Measurements from ENCODE around the gene NLGN1.

The NLGN1 gene

GRCh38 chr3:174310475-174310983 lies 913.0 kb downstream of the NLGN1 start:
- DNase-seq = no peak

DNA sequence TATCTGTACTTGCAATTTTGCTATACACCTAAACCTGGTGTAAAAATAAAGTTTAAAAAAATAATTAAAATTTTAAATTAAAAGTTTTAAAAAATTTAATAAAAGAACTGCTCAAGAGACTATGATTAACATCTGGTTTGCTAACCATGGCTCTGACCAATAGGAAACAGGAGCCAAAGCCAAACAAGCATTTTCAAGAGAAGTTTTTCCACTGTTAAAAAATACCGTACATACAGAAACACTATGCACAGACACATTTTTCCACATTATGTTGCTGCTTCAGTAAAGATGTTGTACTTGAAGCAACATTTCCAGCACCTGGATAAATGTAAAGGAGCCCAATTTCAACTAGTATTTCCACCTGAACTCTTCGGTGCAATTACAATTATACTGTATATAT lies 917.7 kb downstream of the NLGN1 start:
- no peak for DNase-seq

GRCh38 chr3:174317005-174317404 lies 919.5 kb downstream of the NLGN1 start:
- no peak for DNase-seq

DNA sequence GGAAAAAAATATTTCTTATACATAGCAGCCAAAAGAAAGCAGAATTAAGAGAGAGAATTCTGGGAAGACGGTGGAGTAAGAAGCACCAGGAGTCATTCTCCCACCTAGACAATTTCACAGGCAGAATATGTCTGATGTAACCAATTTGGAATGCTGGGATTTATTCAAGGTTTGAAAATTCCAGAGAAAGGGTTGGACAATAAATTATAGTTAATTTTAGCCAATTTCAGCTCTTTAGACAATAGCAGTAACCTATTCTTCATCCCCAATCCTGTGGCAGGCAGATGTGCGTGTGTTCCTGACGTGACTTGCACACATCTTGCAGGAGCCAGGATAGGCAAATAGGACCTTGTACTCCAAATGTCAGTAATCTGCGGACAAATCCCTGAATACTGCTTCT lies 920.6 kb downstream of the NLGN1 start:
- no peak for DNase-seq

DNA sequence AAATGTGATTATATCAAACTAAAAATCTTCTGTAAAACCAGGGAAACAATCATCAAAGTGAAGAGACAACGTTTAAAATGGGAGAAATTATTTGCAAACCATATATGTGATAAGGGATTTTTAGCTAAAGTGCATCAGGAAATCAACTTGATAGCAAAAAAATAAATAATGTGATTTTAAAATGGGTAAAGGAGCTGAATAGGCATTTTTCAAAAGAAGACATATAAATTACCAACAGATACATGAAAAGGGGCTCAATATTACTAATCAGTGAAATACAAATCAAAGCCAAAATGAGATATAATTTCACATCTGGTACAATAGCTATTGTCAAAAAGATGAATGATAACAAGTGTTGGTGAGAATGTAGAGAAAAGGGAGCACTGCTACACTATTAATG lies 924.0 kb downstream of the NLGN1 start:
- DNase-seq = no peak

- no peak for DNase-seq
Observed at GRCh38 chr3:174322789-174323188, 925.2 kb downstream of the NLGN1 start.

DNA sequence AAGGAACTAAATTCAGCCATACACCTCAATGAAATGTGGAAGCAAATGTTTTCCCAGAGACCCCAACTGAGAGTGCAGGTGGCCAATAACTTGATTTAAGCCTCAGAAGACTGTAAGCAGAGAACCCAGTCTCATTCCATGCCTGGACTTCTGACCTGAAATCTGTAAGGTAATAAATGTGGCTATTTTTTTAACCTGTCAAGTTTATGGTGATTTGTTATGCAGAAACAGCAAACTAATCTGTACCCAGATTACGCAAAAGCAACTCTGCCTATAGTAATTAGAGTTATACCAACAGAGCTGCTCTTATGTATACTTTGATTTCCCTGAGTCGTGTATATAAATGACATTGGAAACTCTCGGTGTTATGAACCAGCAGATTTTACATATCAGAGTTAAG lies 927.6 kb downstream of the NLGN1 start:
- DNase-seq = no peak

DNA sequence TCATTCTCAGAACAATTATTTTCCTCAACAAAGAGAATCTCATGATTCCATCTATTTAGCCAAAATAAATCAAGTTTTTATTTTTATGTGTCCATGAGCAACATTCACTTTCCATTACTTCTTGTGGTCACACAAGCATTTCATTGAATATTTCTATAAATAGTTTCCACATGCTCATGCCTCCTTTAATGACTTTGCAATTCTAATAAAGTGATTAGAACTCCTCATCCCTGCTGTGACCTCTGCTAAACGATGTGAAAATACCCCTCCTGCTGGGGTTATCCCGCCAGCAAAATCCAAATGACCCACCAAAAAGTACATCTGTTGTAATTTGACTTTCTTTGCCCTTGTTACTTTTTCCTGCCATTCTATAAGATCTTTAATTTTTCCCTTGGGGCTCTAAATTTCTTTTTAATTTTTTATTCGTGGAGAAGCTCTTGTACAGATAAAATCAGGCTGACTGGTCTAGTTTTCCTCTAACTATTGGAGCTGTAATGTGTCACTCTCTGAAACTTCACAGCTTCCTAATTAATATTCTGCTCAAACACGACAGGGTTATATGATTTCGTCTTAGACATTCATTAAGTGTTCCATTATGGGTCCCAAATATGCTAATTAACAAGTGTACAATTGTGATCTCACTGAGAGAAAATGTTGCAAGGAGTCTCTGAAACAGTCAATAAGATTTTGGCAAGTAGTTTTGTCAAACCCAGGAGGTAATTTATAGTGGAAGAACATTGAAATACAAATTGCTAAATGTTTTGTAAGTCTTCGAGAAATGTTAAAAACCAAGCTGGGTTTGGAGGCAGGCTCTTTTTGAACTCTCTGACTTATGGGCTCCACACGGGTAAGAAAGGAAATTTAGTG lies 928.5 kb downstream of the NLGN1 start:
- no peak for DNase-seq

DNA sequence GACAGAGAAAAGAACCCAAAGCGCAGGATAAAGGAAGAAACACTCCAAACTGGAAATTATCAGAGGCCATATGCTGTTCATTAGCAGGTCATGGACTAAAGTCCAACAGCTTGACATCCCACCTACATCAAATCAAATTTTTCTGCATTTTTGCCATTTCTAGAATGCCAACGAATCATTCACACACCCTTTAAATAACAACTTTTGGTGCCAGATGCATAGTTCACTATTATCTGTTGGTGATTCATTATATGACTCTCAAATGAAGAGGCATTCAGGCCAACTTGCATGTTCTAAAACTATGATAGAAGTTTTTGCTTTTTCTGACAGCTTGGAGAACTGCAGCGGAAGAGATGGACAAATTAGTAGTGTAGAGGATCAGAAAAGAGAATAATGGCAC lies 931.8 kb downstream of the NLGN1 start:
- DNase-seq = no peak

GRCh38 chr3:174330303-174330702 lies 932.8 kb downstream of the NLGN1 start:
- DNase-seq = no peak

DNA sequence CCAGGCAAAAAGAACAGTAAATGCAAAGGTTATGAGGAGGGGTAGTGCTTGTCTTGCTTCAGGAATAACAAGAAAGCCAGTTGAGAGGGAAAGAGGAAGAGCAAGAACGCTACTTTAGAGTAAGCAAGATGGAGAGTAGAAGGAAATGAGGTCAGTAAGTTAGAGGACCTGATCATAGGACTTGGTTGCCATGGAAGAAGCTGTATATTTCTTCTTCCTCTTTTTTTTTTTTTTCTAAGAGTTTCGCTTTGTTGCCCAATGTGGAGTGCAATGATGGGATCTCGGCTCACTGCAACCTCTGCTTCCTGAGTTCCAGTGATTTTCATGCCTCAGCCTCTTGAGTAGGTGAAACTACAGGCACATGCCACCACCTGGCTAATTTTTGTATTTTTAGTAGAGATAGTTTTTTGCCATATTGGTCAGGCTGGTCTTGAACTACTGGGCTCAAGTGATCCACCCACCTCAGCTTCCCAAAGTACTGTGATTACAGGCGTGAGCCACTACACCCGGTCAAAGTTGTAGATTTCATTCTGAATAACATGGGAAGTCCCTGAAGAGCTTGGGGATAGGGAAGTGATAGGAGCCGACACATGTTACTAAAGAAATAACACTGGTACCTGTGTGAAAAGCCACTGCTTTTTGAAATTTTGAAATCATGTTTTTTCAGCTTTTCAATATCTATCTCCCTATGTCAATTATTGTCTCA lies 933.7 kb downstream of the NLGN1 start:
- DNase-seq = no peak

DNA sequence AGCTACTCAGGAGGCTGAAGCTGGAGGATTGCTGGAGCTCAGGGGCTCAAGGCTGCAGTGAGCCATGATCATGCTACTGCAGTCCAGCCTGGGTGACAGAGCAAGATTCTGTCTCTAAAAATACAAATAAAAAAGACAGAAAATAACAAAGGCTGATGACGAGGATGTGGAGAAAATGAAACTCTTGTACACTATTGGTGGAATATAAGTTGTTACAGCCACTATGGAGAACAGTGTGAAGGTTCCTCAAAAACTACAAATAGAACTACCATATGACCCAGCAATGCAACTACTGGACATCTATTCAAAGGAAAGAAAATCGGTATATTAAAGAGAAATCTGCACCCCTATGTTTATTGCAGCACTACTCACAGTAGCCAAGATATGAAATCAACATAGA lies 934.8 kb downstream of the NLGN1 start:
- DNase-seq = no peak

DNA sequence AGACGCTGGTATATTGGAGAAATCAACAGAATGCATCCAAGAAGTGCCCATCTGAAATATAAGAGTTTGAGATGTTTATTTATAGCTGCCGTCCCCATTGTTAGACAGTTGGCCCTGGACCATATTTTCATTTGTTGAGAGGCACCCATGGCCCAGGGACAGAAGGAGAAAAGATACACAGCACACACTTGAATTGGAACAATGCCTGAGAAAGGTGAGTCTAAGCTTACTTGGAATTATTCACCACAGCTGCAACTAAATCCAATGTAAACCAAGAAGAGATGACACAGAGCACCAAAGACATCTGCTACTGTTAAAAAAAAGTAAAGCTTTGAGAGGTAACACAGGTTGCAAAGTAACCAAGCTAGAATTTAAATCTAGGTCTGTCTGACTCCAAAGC lies 936.1 kb downstream of the NLGN1 start:
- DNase-seq = no peak

- DNase-seq = no peak
Observed at GRCh38 chr3:174334111-174334510, 936.6 kb downstream of the NLGN1 start.

DNA sequence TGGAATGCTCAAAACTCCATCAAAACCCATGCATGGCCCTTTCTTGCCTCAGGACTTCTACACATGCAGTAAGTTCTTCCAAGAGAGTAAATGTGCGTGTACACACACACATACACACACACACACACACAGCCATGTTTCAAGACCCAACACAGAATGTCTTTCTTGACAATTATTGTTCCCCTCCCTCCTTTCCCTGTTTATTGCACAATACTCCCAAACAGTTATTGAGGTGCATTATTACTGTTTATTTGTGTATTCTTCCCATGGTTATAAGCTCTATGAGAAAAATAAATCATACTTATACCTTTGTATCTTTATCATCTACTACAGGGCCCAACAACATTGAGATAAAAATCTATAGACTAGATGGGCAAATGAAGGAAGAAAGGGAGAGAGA lies 937.8 kb downstream of the NLGN1 start:
- DNase-seq = no peak

DNA sequence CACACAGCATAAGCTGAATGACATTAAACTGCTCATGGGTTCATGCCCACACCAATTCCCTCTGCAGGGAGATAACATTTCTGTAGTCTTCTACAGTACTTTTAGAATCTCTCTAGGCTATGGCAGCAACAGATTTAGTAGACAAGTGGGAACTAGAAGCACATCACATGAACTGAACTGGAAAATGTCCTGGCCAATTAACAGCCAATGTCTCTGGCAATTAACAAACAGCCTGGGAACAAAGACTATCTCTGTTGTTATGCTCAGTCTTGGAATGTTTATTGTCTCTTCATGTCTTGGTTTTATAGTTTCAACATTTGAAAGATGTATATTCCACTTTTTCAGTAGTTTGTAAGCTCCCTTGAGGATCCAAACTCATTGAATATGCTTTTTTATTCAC lies 938.4 kb downstream of the NLGN1 start:
- DNase-seq = no peak

Measured in NCI-H526 (cell line).